Prostate gland (tissue), 2 donors: ENCODE results near the gene TATDN2. TPM values are rescaled to one million over a fixed set of nuclear protein-coding genes. Genes with fewer than 3 reads are reported as not detected.

Source experiments
- DNase-seq: peaks from one replicate; pipeline ENCODE4 v3.0.0-alpha.2; 2019; ENCODE audit warnings: low spot score
- H3K27ac ChIP-seq, 2 donors: fragments of 200-600 bp; sonication (generic); 2 replicates each; pipeline ENCODE4 v1.5.1; 2017 to 2019
- H3K27me3 ChIP-seq: fragments of 200-600 bp; sonication (generic); replicated peaks from 2 replicates; pipeline ENCODE4 v1.5.1; 2019; ENCODE audit not compliant: insufficient read depth
- H3K36me3 ChIP-seq, 2 donors: fragments of 200-600 bp; sonication (generic); 1 replicate in 1 of 2; 2 replicates in 1 of 2; pipeline versions ENCODE4 v1.5.1 to v1.8.1; 2017 to 2019
- H3K4me1 ChIP-seq: fragments of 200-600 bp; sonication (generic); replicated peaks from 2 replicates; pipeline ENCODE4 v1.5.1; 2019
- H3K4me3 ChIP-seq, 2 donors: fragments of 200-600 bp; sonication (generic); 2 replicates each; pipeline ENCODE4 v1.5.1; 2017 to 2019
- H3K9me3 ChIP-seq: fragments of 200-600 bp; sonication (generic); 2 replicates; pipeline ENCODE4 v1.5.1; 2017
- POLR2A ChIP-seq: fragments of 450-650 bp; IDR thresholded peaks from one replicate; pipeline ENCODE4 v1.6.1; 2016; ENCODE audit warnings: antibody characterized with exemption, mild to moderate bottlenecking
- POLR2AphosphoS5 ChIP-seq: sonication (generic); formaldehyde crosslinking; IDR thresholded peaks from one replicate; pipeline ENCODE4 v1.6.1; 2017; ENCODE audit warnings: antibody characterized with exemption
- WGBS: methylation state at CpG from one replicate; pipeline ENCODE4 v1.1.5; 2018; 5-methylcytosine and 5-hydroxymethylcytosine counted together
- intact Hi-C: fragments of 100-400 bp; cut with DNase I; formaldehyde crosslinking; loops from one replicate; pipeline ENCODE4 v1.14.2; 2022
- total RNA-seq, 2 donors: library from RNA; depleted of rRNA; stranded (reverse); fragments of >200 nt; gene quantifications; one replicate each; pipeline ENCODE4 v1.1.0, GENCODE V29; 2016
- TF ChIP-seq, protein P1 (sequence below), 4 experiments: fragments of 200-600 bp in 2 of 4; fragments of 450-650 bp in 2 of 4; sonication (generic) in 2 of 4; IDR thresholded peaks; 1 replicate in 3 of 4; 2 replicates in 1 of 4; pipeline ENCODE4 v1.5.1; 2016 to 2019; ENCODE audit warnings: antibody characterized with exemption in 4 of 4, mild to moderate bottlenecking in 2 of 4, moderate library complexity in 2 of 4

TATDN2 gene
- total RNA-seq, 2 donors from 2014 or later: 25.4 to 27.1 TPM

- no peak overlapping the region for H3K27ac ChIP-seq
- 91% methylated on average over 3 of the region's 3 CpGs for WGBS
- no peak for DNase-seq
- no peaks in the 10 kb centered on the region for H3K27me3 ChIP-seq
- H3K4me3 ChIP-seq: no peak overlapping the region
- H3K4me1 ChIP-seq: peaks cover 6% of the 10 kb centered on the region
- H3K9me3 ChIP-seq: no peaks in the 10 kb centered on the region
- intact Hi-C loops: no loop called here
- peaks cover 5 to 12% of the 10 kb centered on the region in 2 donors for H3K36me3 ChIP-seq
- no peak for TF ChIP-seq POLR2AphosphoS5
- no peak for TF ChIP-seq POLR2A
- TF ChIP-seq, protein P1, sequence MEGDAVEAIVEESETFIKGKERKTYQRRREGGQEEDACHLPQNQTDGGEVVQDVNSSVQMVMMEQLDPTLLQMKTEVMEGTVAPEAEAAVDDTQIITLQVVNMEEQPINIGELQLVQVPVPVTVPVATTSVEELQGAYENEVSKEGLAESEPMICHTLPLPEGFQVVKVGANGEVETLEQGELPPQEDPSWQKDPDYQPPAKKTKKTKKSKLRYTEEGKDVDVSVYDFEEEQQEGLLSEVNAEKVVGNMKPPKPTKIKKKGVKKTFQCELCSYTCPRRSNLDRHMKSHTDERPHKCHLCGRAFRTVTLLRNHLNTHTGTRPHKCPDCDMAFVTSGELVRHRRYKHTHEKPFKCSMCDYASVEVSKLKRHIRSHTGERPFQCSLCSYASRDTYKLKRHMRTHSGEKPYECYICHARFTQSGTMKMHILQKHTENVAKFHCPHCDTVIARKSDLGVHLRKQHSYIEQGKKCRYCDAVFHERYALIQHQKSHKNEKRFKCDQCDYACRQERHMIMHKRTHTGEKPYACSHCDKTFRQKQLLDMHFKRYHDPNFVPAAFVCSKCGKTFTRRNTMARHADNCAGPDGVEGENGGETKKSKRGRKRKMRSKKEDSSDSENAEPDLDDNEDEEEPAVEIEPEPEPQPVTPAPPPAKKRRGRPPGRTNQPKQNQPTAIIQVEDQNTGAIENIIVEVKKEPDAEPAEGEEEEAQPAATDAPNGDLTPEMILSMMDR (IDR thresholded peaks at IDR 0.05): no peak
Measured at GRCh38 chr3:10317961-10318350, 69.7 kb downstream of the TATDN2 start.

- TF ChIP-seq POLR2AphosphoS5 (no peak), POLR2A (no peak)
- TF ChIP-seq, protein P1 (IDR thresholded peaks at IDR 0.05): no peak
- H3K36me3 ChIP-seq: peaks cover 5 to 11% of the 10 kb centered on the region in 2 donors
- no peaks in the 10 kb centered on the region for H3K9me3 ChIP-seq
- peak overlapping the region in 1 of 2 donors; percentile 79 for H3K4me3 ChIP-seq
- intact Hi-C loops: no loop called here
- H3K27me3 ChIP-seq: no peaks in the 10 kb centered on the region
- DNase-seq: no peak
- peaks cover 6% of the 10 kb centered on the region for H3K4me1 ChIP-seq
- 77% methylated on average over 6 of the region's 6 CpGs for WGBS
- no peak overlapping the region for H3K27ac ChIP-seq
Measured at GRCh38 chr3:10319251-10319650, 71.0 kb downstream of the TATDN2 start.

DNA sequence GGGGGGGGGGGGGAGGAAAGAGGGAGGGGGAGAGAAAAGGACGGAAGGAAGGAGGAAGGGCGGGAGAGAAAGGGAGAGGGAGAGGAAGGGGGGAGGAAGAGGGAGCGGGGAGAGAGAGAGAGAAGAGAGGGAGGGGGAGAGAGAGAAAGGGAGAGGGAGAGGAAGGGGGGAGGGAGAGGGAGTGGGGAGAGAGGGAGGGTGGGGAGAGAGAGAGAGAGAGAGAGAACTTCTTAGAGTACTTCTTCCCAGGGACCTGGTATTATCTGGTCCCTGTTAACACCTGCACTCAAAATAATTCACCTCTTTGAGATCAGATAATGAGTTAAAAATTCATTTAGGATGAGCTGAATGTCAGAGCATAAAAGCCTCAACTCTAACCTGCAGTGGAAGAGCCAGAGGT is 71.5 kb downstream of the TATDN2 start:
- Histone ChIP-seq H3K27ac (no peak overlapping the region), H3K9me3 (no peaks in the 10 kb centered on the region), H3K4me1 (peaks cover 6% of the 10 kb centered on the region), H3K36me3 (peaks cover 5 to 6% of the 10 kb centered on the region in 2 donors), H3K4me3 (peak overlapping the region; percentile 79 to 97), H3K27me3 (no peaks in the 10 kb centered on the region)
- no peak for TF ChIP-seq POLR2A
- intact Hi-C loops: no loop called here
- 0% methylated on average over 3 of the region's 3 CpGs for WGBS
- no peak for DNase-seq

DNA sequence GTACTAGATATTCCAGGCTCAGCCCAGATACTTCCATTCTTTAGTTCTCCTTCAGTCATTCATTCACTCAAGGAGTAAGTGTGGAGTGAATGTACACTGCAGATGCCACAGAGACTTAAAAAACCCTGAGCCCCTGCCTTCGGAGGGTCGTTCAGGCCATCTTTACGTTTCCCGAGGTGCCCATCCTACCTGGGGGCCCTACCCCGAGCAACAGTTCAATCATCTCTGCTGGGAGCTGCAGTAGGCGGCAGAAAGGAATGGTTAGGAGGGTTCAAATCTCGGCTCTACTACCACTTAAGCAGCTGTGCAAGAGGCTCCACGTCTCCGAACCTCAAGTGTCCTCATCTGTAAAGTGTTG is 72.0 kb downstream of the TATDN2 start:
- Histone ChIP-seq H3K27ac (peak overlapping the region; percentile 59 to 76), H3K9me3 (no peaks in the 10 kb centered on the region), H3K36me3 (peaks cover 5 to 6% of the 10 kb centered on the region in 2 donors), H3K4me1 (peaks cover 6% of the 10 kb centered on the region), H3K4me3 (peak overlapping the region; percentile 79 to 97), H3K27me3 (no peaks in the 10 kb centered on the region)
- DNase-seq: no peak
- intact Hi-C loops: no loop called here
- WGBS: 0% methylated on average over 9 of the region's 9 CpGs
- TF ChIP-seq, protein P1 (IDR thresholded peaks at IDR 0.05): no peak
- TF ChIP-seq POLR2A (no peak), POLR2AphosphoS5 (no peak)

GRCh38 chr3:10321630-10322351 is 73.5 kb downstream of the TATDN2 start:
- peak overlapping the region in 1 of 2 donors; percentile 97 for H3K4me3 ChIP-seq
- peaks cover 0 to 5% of the 10 kb centered on the region in 2 donors for H3K36me3 ChIP-seq
- WGBS: 93% methylated on average over 8 of the region's 8 CpGs
- DNase-seq: no peak
- TF ChIP-seq, protein P1 (IDR thresholded peaks at IDR 0.05): no peak
- TF ChIP-seq POLR2A (no peak), POLR2AphosphoS5 (no peak)
- intact Hi-C loops: no loop called here
- H3K4me1 ChIP-seq: peaks cover 6% of the 10 kb centered on the region
- no peak overlapping the region for H3K27ac ChIP-seq
- H3K27me3 ChIP-seq: no peaks in the 10 kb centered on the region
- no peaks in the 10 kb centered on the region for H3K9me3 ChIP-seq
